ENCODE data around the gene HHAT.

- TF ChIP-seq, protein P1, sequence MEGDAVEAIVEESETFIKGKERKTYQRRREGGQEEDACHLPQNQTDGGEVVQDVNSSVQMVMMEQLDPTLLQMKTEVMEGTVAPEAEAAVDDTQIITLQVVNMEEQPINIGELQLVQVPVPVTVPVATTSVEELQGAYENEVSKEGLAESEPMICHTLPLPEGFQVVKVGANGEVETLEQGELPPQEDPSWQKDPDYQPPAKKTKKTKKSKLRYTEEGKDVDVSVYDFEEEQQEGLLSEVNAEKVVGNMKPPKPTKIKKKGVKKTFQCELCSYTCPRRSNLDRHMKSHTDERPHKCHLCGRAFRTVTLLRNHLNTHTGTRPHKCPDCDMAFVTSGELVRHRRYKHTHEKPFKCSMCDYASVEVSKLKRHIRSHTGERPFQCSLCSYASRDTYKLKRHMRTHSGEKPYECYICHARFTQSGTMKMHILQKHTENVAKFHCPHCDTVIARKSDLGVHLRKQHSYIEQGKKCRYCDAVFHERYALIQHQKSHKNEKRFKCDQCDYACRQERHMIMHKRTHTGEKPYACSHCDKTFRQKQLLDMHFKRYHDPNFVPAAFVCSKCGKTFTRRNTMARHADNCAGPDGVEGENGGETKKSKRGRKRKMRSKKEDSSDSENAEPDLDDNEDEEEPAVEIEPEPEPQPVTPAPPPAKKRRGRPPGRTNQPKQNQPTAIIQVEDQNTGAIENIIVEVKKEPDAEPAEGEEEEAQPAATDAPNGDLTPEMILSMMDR (conservative IDR thresholded peaks at IDR 0.05) = no peak
- TF ChIP-seq ZFX (IDR thresholded peaks at IDR 0.05) = no peak
Measured at GRCh38 chr1:210695026-210695425, 366.3 kb downstream of the HHAT start.
